Activated CD8-positive, alpha-beta memory T cell treated with anti-CD3 and anti-CD28 coated beads for 1 hour (primary cell): ENCODE data around the gene ANAPC2.

Source experiments
- DNase-seq, 2 donors: peaks; one replicate each; pipeline ENCODE4 v3.0.0-alpha.2; 2020; ENCODE audit warnings: low read depth in 1 of 2; ENCODE audit errors: extremely low read depth in 1 of 2

Gene ANAPC2

GRCh38 chr9:137130176-137130755, 58.1 kb downstream of the ANAPC2 start:
- no peak for DNase-seq

DNA sequence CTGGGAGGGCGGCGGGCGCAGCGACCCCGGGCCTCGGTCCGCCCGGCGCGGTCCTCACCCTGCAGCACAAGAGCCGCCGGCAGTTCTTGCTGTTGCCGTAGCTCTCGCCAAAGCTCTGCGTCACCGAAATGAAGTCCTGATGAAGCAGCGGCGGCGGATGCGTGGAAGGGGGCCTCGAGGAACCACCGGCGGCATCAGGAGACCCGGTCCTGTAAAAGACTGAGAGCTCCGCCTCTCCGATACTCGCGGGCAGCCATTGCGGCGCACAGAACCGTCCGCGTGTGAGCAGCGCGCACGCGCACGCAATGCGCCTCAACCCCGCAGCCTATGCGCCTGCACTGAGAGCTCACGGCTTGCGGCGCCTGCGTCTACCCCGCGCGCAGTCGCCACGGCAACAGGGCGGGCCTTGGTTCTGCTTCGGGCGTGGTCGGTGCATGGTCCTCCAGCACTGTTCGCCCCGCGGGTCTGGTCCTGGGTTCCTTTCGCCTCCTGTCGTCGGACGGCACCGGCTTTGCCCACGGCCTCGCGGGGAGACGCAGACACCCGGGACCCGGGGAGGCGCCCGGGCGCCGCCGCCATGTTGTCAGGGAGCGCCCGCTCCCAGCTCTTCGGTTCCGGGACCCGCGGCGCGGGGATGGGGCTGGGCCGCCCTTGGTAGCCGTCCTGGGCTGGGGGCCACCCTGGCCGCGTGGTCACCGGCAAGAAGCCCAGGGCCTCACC, 58.7 kb downstream of the ANAPC2 start:
- peak; percentile 62 to 79 for DNase-seq

GRCh38 chr9:137128862-137129455, 59.4 kb downstream of the ANAPC2 start:
- DNase-seq, result no peak

DNA sequence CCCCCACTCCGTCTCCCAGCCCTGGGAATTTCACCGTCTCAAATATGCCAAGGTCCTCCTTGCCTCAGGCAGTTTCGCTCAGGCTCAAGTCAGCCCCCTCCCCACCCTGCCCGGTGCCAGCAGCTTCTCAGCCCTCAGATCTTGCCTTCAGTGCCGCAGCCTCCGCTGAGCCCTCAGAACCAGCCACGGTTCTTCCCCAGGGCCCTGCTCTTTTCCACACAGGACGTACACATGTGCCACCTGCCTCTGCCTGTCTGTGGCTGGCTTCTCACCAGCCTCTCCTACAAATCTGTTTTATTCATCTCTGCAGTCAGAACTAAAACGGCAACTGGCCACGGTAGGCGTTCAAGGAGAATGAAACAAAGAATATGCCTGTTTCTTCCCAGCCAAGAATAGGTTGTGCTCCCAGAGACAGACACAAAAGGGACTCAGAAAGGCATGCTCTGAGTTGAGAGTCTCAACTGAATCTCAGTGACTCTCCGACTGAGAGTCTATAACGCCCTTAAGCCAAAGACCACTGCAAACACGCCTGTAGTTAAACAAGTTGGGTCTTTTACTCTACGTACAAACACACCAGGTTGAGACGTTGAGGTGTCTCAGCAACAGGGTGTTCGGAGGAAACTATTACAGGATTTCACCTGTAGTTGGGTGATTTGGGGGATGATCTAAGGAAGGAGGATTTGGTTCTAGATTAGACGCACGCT, 60.0 kb downstream of the ANAPC2 start:
- DNase-seq, result no peak

- no peak for DNase-seq
These were observed 60.8 kb downstream of the ANAPC2 start for GRCh38 chr9:137127301-137128157.

DNA sequence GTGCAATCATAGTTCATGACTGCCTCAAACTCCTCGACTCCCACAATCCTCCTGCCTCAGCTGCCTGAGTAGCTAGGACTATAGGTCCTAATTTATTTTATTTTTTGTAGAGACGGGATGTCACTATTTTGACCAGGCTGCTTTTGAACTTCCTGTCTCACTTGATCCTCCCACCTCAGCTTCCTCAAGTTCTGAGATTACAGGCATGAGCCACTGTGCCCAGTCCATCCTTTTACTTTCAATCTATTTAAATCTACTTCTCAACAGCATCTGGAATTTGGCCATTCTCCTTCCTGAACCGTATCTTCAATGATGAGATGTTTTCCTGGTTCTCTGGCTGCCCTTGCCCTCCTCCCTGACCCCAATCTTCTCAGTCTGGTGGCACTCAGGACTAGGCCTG, 61.6 kb downstream of the ANAPC2 start:
- no peak for DNase-seq
